HG03521 (cell line): ENCODE data around the gene ARID3C.

Experiments used
- ATAC-seq: cut with Tn5 transposase; IDR thresholded peaks from one replicate; pipeline ENCODE4 v1.9.1; 2021; ENCODE audit warnings: mild to moderate bottlenecking, moderate library complexity; ENCODE audit not compliant: unreplicated experiment

Gene ARID3C

GRCh38 chr9:34629491-34629808, 584 bp upstream of the ARID3C start:
- no peak for ATAC-seq

- no peak for ATAC-seq
Observed at GRCh38 chr9:34627716-34628655, 880 bp downstream of the ARID3C start.

- no peak for ATAC-seq
Observed at GRCh38 chr9:34625186-34625486, 3.7 kb downstream of the ARID3C start.

GRCh38 chr9:34624475-34625185, 4.2 kb downstream of the ARID3C start:
- ATAC-seq: no peak

GRCh38 chr9:34623374-34624235, 5.3 kb downstream of the ARID3C start:
- ATAC-seq: no peak

GRCh38 chr9:34620061-34620994, 8.5 kb downstream of the ARID3C start, which contains the start of gene DCTN3:
DCTN3 (minus strand) TSS chr9:34620495; CDS start chr9:34620464, 31 bp downstream.
- peak; percentile 99 for ATAC-seq

GRCh38 chr9:34615132-34615531, 13.7 kb downstream of the ARID3C start:
- no peak for ATAC-seq

- no peak for ATAC-seq
Observed at GRCh38 chr9:34612788-34613390, 16.0 kb downstream of the ARID3C start.

- ATAC-seq: peak; percentile 88
Observed at GRCh38 chr9:34611811-34612787, 16.8 kb downstream of the ARID3C start, which contains the start of gene RPP25L. RPP25L (minus strand) TSS chr9:34612097; CDS start chr9:34611296, 801 bp downstream.

GRCh38 chr9:34611251-34611810, 17.5 kb downstream of the ARID3C start:
- ATAC-seq: no peak

GRCh38 chr9:34610434-34611206, 18.2 kb downstream of the ARID3C start:
- ATAC-seq: no peak

- ATAC-seq: no peak
Observed at GRCh38 chr9:34607331-34607730, 21.5 kb downstream of the ARID3C start.

- no peak for ATAC-seq
Observed at GRCh38 chr9:34606905-34607304, 22.0 kb downstream of the ARID3C start.

GRCh38 chr9:34606190-34606589, 22.7 kb downstream of the ARID3C start:
- no peak for ATAC-seq

- ATAC-seq: peak; percentile 54
Observed at GRCh38 chr9:34603610-34604231, 25.1 kb downstream of the ARID3C start.

- no peak for ATAC-seq
Observed at GRCh38 chr9:34601937-34602573, 26.8 kb downstream of the ARID3C start.
